Activated CD4-positive, alpha-beta T cell treated with anti-CD3 and anti-CD28 coated beads, Interleukin-10, Interleukin-2, amounts not matched to agents 100 ng/mL and 50 ng/mL, durations not matched to agents 16 hours and 8 hours (primary cell): Measurements from ENCODE around the gene GPAM.
"Not testable (repeated sequence)": the region's sequence is repeated elsewhere in the genome, so short reads cannot be mapped to it uniquely, and the experiment has no call there.

Experiments
- DNase-seq: peaks from one replicate; pipeline ENCODE4 v3.0.0-alpha.2; 2020

GPAM gene

DNA sequence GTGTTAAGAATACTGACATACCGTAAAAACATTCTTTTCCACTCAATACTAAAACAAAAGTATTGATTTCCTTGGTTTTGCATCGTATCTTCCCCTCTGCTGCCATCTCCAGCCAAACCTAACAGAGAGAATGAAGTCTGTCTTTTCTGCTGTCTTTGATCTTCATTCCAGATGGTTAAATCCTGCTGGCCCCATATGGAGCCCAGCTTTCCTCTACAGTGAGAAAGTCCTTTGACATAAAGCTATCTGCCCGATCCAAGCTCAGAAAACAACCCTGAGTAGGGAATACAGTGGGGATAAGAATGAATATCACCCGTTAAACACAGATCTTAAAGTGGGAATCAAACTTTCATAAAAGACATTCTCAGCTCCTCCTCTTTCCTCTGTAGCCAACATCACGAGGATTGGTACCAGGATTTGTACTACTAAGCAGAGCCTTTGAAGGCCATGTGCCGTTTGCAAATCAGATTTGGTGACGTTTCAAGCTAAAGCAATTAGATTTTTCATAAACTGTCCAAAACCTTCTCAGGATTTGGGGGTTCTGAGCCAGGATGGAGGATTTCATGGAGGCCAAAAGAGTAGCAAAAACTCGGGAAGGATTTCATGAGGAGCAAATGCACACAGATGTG is 30.8 kb upstream of the GPAM start:
- DNase-seq = no peak

DNA sequence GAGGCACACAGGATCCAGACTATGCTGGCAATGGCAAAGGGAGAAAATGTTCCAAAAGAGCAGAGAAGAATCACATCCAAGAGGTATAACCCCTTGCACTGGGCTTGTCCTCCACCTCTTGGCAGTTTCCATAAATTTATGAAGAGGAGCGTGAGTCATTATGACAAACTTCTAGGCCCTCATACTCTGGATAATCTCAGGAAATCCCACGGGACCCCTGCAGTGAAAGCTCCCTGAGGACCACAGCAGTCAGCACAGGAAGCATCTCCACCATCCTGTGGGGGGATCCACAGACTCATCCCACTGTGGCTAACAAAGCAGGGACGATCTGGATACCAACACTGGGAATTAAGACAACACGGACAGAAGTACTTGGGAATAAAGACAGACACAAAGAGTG is 30.3 kb upstream of the GPAM start:
- no peak for DNase-seq

- DNase-seq = no peak
Observed at GRCh38 chr10:112213098-112213823, 29.7 kb upstream of the GPAM start.

DNA sequence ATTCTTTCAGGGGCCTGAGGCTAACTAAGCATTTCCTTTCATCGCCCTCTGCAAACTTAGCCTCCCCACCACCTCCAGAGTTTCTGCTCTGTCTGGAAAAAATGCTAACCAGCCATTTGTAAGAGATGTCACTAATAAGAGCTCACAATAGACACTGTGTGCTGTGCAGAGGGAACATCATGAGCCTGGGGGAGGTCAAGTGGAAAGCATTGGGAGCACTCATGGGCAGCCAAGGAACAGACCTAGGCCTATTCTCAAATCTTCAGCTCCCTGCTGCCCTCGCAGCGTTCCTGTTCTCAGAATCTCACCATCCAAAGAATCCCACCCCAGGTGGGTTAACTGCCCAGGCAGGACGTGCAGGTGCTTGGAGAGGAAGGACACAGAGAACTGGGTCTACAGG is 27.1 kb upstream of the GPAM start:
- DNase-seq = no peak

DNA sequence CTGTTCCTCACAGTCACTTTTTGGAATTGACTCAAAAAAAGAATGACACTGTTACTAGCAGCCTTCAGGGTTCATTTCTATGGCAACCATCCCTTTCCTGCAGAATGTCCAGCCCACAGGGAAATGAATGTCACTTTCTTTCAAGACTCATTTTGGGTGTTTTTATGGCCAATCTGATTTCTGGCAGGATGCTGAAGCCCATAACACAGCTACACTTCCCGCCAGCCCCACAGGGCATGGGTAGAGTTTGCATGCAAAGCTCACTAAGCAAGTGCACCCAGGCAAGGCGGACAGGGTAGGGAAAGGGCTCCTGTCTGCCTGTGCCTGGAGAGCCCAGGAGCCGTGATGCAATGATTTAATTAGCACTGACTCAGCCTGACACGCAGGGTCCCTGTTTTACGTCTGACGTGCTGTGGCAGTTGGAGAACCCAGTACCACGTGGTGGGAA is 26.1 kb upstream of the GPAM start:
- no peak for DNase-seq

DNA sequence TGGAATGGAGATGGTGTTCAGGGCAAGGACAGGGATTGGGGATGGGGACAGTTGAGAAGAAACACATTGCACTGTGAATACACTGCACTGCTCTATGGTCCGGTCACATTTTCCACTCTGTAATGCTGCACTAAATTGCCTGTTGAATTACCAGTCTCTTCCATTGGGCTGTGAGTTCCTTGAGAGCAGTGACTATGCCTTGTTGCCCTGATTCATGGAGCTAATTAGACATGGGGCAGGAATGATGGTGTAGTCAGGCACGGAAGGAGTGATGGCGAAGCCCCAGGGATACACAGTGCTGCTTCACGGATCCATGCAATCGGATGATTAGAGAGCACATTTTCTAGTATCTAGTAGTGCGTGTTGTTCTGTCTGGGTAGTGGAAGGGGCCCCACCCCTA is 25.4 kb upstream of the GPAM start:
- DNase-seq = no peak

GRCh38 chr10:112208292-112208691 is 24.7 kb upstream of the GPAM start:
- DNase-seq = no peak

DNA sequence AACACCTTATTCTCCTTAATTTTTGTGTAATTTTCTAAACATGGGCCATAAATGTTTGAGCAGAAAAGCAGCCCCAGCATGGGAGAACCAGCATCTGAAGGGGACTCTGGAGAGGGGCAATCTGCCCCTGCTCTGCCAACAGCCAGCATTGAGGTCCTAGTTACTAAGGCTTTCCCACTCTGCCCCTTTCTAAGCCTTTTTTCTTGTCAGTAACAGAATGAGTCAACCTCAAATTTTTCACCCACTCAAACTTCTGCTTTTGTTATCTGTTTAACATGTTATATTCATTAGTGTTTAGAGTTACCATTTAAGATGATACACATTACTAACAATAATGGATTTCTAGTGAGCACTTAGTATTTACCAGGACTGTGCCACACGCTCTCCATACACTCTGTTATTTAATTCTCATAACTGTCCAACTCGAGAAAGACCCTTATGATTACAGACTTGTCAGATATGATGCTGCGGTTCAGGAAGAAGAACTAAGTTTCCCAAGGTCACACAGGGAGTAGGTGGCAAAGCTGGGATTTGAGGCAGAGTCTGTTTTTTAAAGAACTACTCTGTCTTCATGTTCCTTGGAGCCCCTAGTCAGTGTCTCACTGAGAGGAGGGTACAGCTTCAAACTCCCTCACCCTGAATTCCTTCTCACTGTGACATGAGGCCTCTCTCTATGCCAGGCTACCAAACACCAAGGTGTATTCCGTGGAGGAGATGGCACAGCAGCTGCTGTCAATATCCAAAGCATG is 19.9 kb upstream of the GPAM start:
- no peak for DNase-seq

GRCh38 chr10:112202561-112203241 is 19.1 kb upstream of the GPAM start:
- peak; percentile 34 for DNase-seq

DNA sequence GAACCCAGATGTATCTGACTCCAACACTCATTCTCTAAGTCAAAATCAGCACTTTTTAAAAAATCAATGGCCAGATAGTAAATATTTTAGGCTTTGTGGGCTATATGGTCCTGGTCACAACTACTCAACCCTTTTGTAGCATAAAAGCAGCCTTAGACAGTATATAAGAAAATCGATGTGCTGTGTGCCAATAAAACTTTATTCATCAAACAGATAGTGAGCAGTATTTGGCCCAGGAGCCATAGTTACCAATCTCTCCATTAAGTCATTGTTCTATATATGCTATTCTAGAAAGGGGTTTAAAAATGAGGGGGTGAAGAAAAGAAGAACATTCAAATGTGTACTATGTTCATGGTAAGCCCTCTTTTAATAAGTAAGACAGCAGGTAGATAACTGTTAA is 18.5 kb upstream of the GPAM start:
- DNase-seq = no peak

- DNase-seq = no peak
Observed at GRCh38 chr10:112201334-112201733, 17.8 kb upstream of the GPAM start.

DNA sequence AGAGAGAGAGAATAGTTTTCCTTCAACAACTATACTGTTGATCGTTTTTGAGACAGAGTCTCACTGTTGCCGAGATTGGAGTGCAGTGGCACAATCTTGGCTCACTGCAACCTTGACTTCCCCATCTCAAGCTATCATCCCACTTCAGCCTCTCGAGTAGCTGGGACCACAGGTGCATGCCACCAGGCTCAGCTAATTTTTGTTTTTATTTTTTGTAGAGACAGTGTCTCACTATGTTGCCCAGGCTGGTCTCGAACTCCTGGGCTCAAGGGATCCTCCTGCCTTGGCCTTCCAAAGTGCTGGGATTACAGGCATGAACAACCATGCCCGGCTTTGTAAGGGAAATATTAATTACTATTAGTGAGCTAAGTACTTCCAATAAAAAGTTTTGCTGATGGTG is 16.7 kb upstream of the GPAM start:
- not testable (repeated sequence) for DNase-seq

GRCh38 chr10:112197662-112198061 is 14.1 kb upstream of the GPAM start:
- DNase-seq = not testable (repeated sequence)

GRCh38 chr10:112195224-112195623 is 11.7 kb upstream of the GPAM start:
- no peak for DNase-seq

GRCh38 chr10:112191791-112192190 is 8.2 kb upstream of the GPAM start:
- no peak for DNase-seq

- DNase-seq = no peak
Observed at GRCh38 chr10:112191041-112191590, 7.6 kb upstream of the GPAM start.

DNA sequence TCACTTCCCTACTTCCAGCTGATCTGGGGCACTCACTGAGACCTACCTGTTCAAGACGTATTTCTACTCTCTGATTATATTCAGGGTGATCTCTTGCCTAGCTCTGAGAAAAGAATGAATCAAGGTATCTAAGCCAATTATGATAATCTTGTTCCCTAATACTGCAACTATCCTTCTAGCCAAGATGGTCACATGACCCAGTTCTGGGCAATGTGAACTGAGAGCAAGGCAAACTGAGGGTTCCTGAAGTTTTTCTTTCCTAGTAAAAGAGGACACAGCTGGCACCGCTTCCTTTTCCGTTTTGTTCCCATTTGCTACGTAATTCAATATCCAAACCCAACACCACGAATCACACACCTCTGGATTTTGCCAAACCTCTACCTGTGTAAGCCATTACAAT is 5.9 kb upstream of the GPAM start:
- DNase-seq = no peak

GRCh38 chr10:112187527-112187926 is 4.0 kb upstream of the GPAM start:
- no peak for DNase-seq

- DNase-seq = no peak
Observed at GRCh38 chr10:112185959-112186358, 2.4 kb upstream of the GPAM start.

GRCh38 chr10:112184379-112184778 is 814 bp upstream of the GPAM start:
- no peak for DNase-seq

DNA sequence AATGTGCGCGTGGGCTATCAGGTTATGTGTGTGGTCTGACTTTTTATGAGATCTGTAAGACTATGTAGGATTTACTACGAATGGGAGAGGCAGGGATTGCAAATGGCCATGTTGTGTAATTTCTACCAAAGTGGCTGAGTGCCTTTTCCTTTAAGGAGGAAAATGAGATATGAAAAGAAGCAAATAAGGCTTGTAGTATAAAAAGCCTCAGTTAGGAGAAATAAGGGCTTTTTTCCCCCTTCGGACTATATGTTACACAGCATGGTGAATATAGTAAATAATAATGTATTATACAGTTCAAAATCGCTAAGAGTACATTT is 447 bp upstream of the GPAM start:
- no peak for DNase-seq

DNA sequence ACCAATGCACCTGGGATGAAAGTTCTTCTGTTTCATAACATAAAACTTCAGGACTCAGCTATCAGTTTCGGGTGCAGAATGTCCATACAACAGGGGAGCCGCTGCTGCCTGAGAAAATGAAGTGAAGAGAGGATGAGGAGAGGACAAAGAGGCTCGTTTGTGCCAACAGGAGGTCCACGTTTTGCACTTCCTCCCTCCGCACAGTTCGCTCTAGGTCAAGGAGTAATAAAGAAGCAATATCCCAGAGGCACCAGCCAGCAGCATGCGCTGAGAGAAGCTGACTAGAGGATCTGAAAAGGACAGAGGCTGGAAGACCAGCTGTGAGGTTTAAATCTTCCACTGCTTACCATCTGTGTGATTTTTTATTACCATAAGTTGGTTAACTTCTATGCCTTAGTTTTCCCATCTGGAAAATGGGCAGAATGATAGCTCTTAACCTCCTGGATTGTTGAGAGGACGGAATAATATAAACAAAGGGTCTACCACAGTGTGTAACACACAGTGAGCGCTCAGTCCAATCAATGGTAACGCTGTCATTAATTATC is 709 bp downstream of the GPAM start:
- no peak for DNase-seq

- no peak for DNase-seq
Observed at GRCh38 chr10:112177247-112177646, 6.3 kb downstream of the GPAM start.
